ENCODE results near the gene SS18.

Gene SS18

GRCh38 chr18:25982961-25983360 is 107.5 kb downstream of the SS18 start:
- Histone ChIP-seq H3K36me3 (replicated peaks; ENCODE audit: low read depth, low read length) (no peaks in the 10 kb centered on the region), H3K27ac (ENCODE audit: low read length) (no peak overlapping the region), H3K4me2 (ENCODE audit: low read length) (no peak overlapping the region), H4K20me1 (ENCODE audit: insufficient read depth, low read length) (no peaks in the 10 kb centered on the region), H3K4me1 (ENCODE audit: low read length) (no peaks in the 10 kb centered on the region), H3K79me2 (ENCODE audit: low read length) (no peaks in the 10 kb centered on the region), H3K4me3 (ENCODE audit: low read length) (no peak overlapping the region), H3K9me3 (ENCODE audit: insufficient read depth, low read length) (no peaks in the 10 kb centered on the region), H3K9ac (ENCODE audit: low read length) (no peak overlapping the region), H3K27me3 (ENCODE audit: low read depth, low read length) (no peaks in the 10 kb centered on the region), H2AFZ (ENCODE audit: low read depth, low read length) (no peak overlapping the region)
- TF ChIP-seq CTCF (IDR thresholded peaks at IDR 0.05; ENCODE audit: low read depth, low read length) (no peak), EZH2phosphoT487 (IDR thresholded peaks at IDR 0.05; ENCODE audit: low read depth) (no peak)

GRCh38 chr18:25982153-25982552 is 108.3 kb downstream of the SS18 start:
- Histone ChIP-seq H3K4me2 (ENCODE audit: low read length) (no peak overlapping the region), H3K4me3 (ENCODE audit: low read length) (no peak overlapping the region), H3K9me3 (ENCODE audit: insufficient read depth, low read length) (no peaks in the 10 kb centered on the region), H3K27ac (ENCODE audit: low read length) (no peak overlapping the region), H3K27me3 (ENCODE audit: low read depth, low read length) (no peaks in the 10 kb centered on the region), H3K4me1 (ENCODE audit: low read length) (no peaks in the 10 kb centered on the region), H4K20me1 (ENCODE audit: insufficient read depth, low read length) (no peaks in the 10 kb centered on the region), H2AFZ (ENCODE audit: low read depth, low read length) (no peak overlapping the region), H3K9ac (ENCODE audit: low read length) (no peak overlapping the region), H3K36me3 (replicated peaks; ENCODE audit: low read depth, low read length) (no peaks in the 10 kb centered on the region), H3K79me2 (ENCODE audit: low read length) (no peaks in the 10 kb centered on the region)
- no peak for TF ChIP-seq EZH2phosphoT487 (IDR thresholded peaks at IDR 0.05; ENCODE audit: low read depth)
- no peak for TF ChIP-seq CTCF (IDR thresholded peaks at IDR 0.05; ENCODE audit: low read depth, low read length)

- no peaks in the 10 kb centered on the region for H3K36me3 ChIP-seq (replicated peaks; ENCODE audit: low read depth, low read length)
- no peaks in the 10 kb centered on the region for H3K27me3 ChIP-seq (ENCODE audit: low read depth, low read length)
- H3K4me2 ChIP-seq (ENCODE audit: low read length): no peak overlapping the region
- H3K9me3 ChIP-seq (ENCODE audit: insufficient read depth, low read length): no peaks in the 10 kb centered on the region
- H3K4me3 ChIP-seq (ENCODE audit: low read length): no peak overlapping the region
- no peak overlapping the region for H2AFZ ChIP-seq (ENCODE audit: low read depth, low read length)
- no peak overlapping the region for H3K27ac ChIP-seq (ENCODE audit: low read length)
- no peak for TF ChIP-seq CTCF (IDR thresholded peaks at IDR 0.05; ENCODE audit: low read depth, low read length)
- TF ChIP-seq EZH2phosphoT487 (IDR thresholded peaks at IDR 0.05; ENCODE audit: low read depth): no peak
- H3K4me1 ChIP-seq (ENCODE audit: low read length): no peaks in the 10 kb centered on the region
- no peak overlapping the region for H3K9ac ChIP-seq (ENCODE audit: low read length)
- no peaks in the 10 kb centered on the region for H4K20me1 ChIP-seq (ENCODE audit: insufficient read depth, low read length)
- H3K79me2 ChIP-seq (ENCODE audit: low read length): no peaks in the 10 kb centered on the region
Observed at GRCh38 chr18:25979369-25980040, 110.9 kb downstream of the SS18 start.

- H3K4me3 ChIP-seq (ENCODE audit: low read length): no peak overlapping the region
- no peak overlapping the region for H2AFZ ChIP-seq (ENCODE audit: low read depth, low read length)
- H4K20me1 ChIP-seq (ENCODE audit: insufficient read depth, low read length): no peaks in the 10 kb centered on the region
- H3K4me2 ChIP-seq (ENCODE audit: low read length): no peak overlapping the region
- no peak overlapping the region for H3K27ac ChIP-seq (ENCODE audit: low read length)
- H3K36me3 ChIP-seq (replicated peaks; ENCODE audit: low read depth, low read length): no peaks in the 10 kb centered on the region
- H3K79me2 ChIP-seq (ENCODE audit: low read length): no peaks in the 10 kb centered on the region
- no peak overlapping the region for H3K9ac ChIP-seq (ENCODE audit: low read length)
- H3K4me1 ChIP-seq (ENCODE audit: low read length): no peaks in the 10 kb centered on the region
- H3K27me3 ChIP-seq (ENCODE audit: low read depth, low read length): no peaks in the 10 kb centered on the region
- no peaks in the 10 kb centered on the region for H3K9me3 ChIP-seq (ENCODE audit: insufficient read depth, low read length)
- TF ChIP-seq CTCF (IDR thresholded peaks at IDR 0.05; ENCODE audit: low read depth, low read length): no peak
- no peak for TF ChIP-seq EZH2phosphoT487 (IDR thresholded peaks at IDR 0.05; ENCODE audit: low read depth)
Observed at GRCh38 chr18:25976554-25976953, 113.9 kb downstream of the SS18 start.

All from OCI-LY3 (cell line).